ENCODE results near the gene FHOD3. TPM values are rescaled to one million over a fixed set of nuclear protein-coding genes. Genes with fewer than 3 reads are reported as not detected.

FHOD3 gene
- total and polyA plus RNA-seq, 2 of the 8 experiments (the other 6 are each of a cell fraction or from before 2014, with no cell fraction given), result 9.7 to 10.5 TPM

GRCh38 chr18:36539674-36540231, 242.2 kb downstream of the FHOD3 start (continued):
- TF ChIP-seq E2F6 (IDR thresholded peaks at IDR 0.05) (no peak), SIX5 (IDR thresholded peaks at IDR 0.05; ENCODE audit: low read depth, low read length) (no peak), TCF12 (IDR thresholded peaks at IDR 0.05; ENCODE audit: low read depth, low read length) (no peak), ATF3 (IDR thresholded peaks at IDR 0.05; ENCODE audit: insufficient read depth, low read depth, low read length) (no peak), SIRT6 (IDR thresholded peaks at IDR 0.05; ENCODE audit: low read length) (no peak)
